A673 (cell line): ENCODE results near the gene FAU. TPM values are rescaled to one million over a fixed set of nuclear protein-coding genes. Genes with fewer than 3 reads are reported as not detected.

ENCODE experiments used
- BruUV-seq: library from RNA; stranded (reverse); fragments of 400-500 nt; replicated peaks from 2 replicates; lab custom pipeline; 2021; lab: Mats Ljungman, UMichigan
- CTCF ChIA-PET: fragments of 300-600 bp; sonication (Branson Sonifier 250); formaldehyde crosslinking; loops from one replicate; lab custom pipeline; 2022; ENCODE audit warnings: antibody characterized with exemption; lab: Charles Lee
- POLR2A ChIA-PET: fragments of 300-600 bp; sonication (Branson Sonifier 250); formaldehyde crosslinking; loops from one replicate; lab custom pipeline; 2022; ENCODE audit warnings: antibody characterized with exemption; ENCODE audit not compliant: low non-redundant PET; lab: Charles Lee
- DNase-seq: peaks from one replicate; pipeline ENCODE4 v3.0.0-alpha.2; 2015; ENCODE audit warnings: low spot score
- H3K27ac ChIP-seq: fragments of 200-600 bp; sonication (generic); 2 replicates; pipeline ENCODE4 v1.5.1; 2016; ENCODE audit warnings: mixed run types, low read depth, mild to moderate bottlenecking, mixed read lengths, antibody characterized with exemption, low read length; ENCODE audit not compliant: poor library complexity, severe bottlenecking
- H3K27me3 ChIP-seq: fragments of 200-600 bp; sonication (generic); replicated peaks from 2 replicates; pipeline ENCODE4 v1.6.1; 2017; ENCODE audit warnings: mixed run types, low read depth, mild to moderate bottlenecking, mixed read lengths, antibody characterized with exemption, low read length; ENCODE audit not compliant: insufficient read depth, poor library complexity
- H3K36me3 ChIP-seq: fragments of 200-600 bp; sonication (generic); 2 replicates; pipeline ENCODE4 v1.6.1; 2016; ENCODE audit warnings: mixed run types, mild to moderate bottlenecking, mixed read lengths, antibody characterized with exemption, low read length; ENCODE audit not compliant: insufficient read depth, poor library complexity, severe bottlenecking
- H3K4me1 ChIP-seq: fragments of 200-600 bp; sonication (generic); 2 replicates; pipeline ENCODE4 v1.6.1; 2017; ENCODE audit warnings: mixed run types, mild to moderate bottlenecking, mixed read lengths, antibody characterized with exemption, low read length; ENCODE audit not compliant: insufficient read depth, poor library complexity, severe bottlenecking
- H3K4me3 ChIP-seq: fragments of 200-600 bp; sonication (generic); 2 replicates; pipeline ENCODE4 v1.5.1; 2016; ENCODE audit warnings: low read depth, mixed run types, mild to moderate bottlenecking, mixed read lengths, low read length; ENCODE audit not compliant: poor library complexity, severe bottlenecking
- H3K9me3 ChIP-seq: fragments of 200-600 bp; sonication (generic); 2 replicates; pipeline ENCODE4 v1.6.1; 2016; ENCODE audit warnings: mixed run types, low read depth, mild to moderate bottlenecking, mixed read lengths, antibody characterized with exemption, low read length; ENCODE audit not compliant: poor library complexity, severe bottlenecking
- CTCF ChIP-seq: fragments of 300-800, 200-600 bp; sonication (generic); conservative IDR thresholded peaks from 2 replicates; pipeline ENCODE4 v1.5.1; 2017; ENCODE audit warnings: low read depth, mild to moderate bottlenecking, antibody characterized with exemption, low read length, moderate library complexity, mixed read lengths
- EZH2 ChIP-seq: fragments of 200-600 bp; sonication (generic); IDR thresholded peaks from 2 replicates; pipeline ENCODE4 v1.6.1; 2017; ENCODE audit warnings: borderline replicate concordance, low read depth, mild to moderate bottlenecking, mixed read lengths, antibody characterized with exemption, low read length; ENCODE audit not compliant: poor library complexity, severe bottlenecking
- intact Hi-C: fragments of 100-400 bp; cut with micrococcal nuclease; formaldehyde crosslinking; loops from one replicate; pipeline ENCODE4 v1.10.0; 2022; ENCODE audit not compliant: unreplicated experiment
- total RNA-seq: library from RNA; stranded (reverse); gene quantifications from 2 replicates; pipeline ENCODE4 v1.2.3, GENCODE V29; 2021

Gene FAU
- total RNA-seq, 1 experiment from 2014 or later: 956 TPM

- H3K4me3 ChIP-seq: no peak overlapping the region
- no peaks in the 10 kb centered on the region for H3K9me3 ChIP-seq
- H3K4me1 ChIP-seq: peaks cover 5% of the 10 kb centered on the region
- TF ChIP-seq EZH2 (no peak), CTCF (peak; percentile 29; the same call in 1 of the 2 replicates)
- no TSS peak for BruUV-seq
- no peak overlapping the region for H3K27ac ChIP-seq
- ChIA-PET POLR2A (no interaction called here), CTCF (interaction anchor here (0.7 kb wide), 1 partner anchor 11 kb away, joined by 3 read pairs; the partner anchor contains the start of gene TM7SF2)
- no peaks in the 10 kb centered on the region for H3K27me3 ChIP-seq
- no peak for DNase-seq
- peaks cover 3% of the 10 kb centered on the region for H3K36me3 ChIP-seq
- intact Hi-C loops: no loop called here
These were observed 21.1 kb downstream of the FAU start for GRCh38 chr11:65100674-65101350.

- Histone ChIP-seq H3K4me1 (peaks cover 5% of the 10 kb centered on the region), H3K27me3 (no peaks in the 10 kb centered on the region), H3K4me3 (peak overlapping the region; percentile 89), H3K36me3 (peaks cover 3% of the 10 kb centered on the region), H3K9me3 (no peaks in the 10 kb centered on the region), H3K27ac (peak overlapping the region; percentile 82)
- ChIA-PET CTCF (no interaction called here), POLR2A (no interaction called here)
- TF ChIP-seq EZH2: no peak
- TF ChIP-seq CTCF: no peak
- no peak for DNase-seq
- BruUV-seq: TSS peak; percentile 42
- intact Hi-C loops: no loop called here
These were observed 25.0 kb downstream of the FAU start for GRCh38 chr11:65096926-65097325.

GRCh38 chr11:65095974-65096806, 25.7 kb downstream of the FAU start, which contains the start of gene VPS51:
Gene VPS51 (plus strand): TSS chr11:65096214. CDS start chr11:65096251, 37 bp downstream.
- POLR2A ChIA-PET: no interaction called here
- Histone ChIP-seq H3K27me3 (no peaks in the 10 kb centered on the region), H3K27ac (peak within 1 kb of the TSS; percentile 82), H3K4me1 (peaks cover 5% of the 10 kb centered on the region), H3K4me3 (peak within 1 kb of the TSS; percentile 89), H3K36me3 (peaks cover 3% of the 10 kb centered on the region), H3K9me3 (no peaks in the 10 kb centered on the region)
- intact Hi-C loops: no loop called here
- CTCF ChIA-PET: no interaction called here
- no peak for TF ChIP-seq EZH2
- no peak for TF ChIP-seq CTCF
- no TSS peak for BruUV-seq
- peak; percentile 96 for DNase-seq
